Measurements from ENCODE around the gene PIEZO1. TPM values are rescaled to one million over a fixed set of nuclear protein-coding genes. Genes with fewer than 3 reads are reported as not detected.

The PIEZO1 gene
- total RNA-seq, 6 donors from 2014 or later = 107 to 535 (median 239) TPM

DNA sequence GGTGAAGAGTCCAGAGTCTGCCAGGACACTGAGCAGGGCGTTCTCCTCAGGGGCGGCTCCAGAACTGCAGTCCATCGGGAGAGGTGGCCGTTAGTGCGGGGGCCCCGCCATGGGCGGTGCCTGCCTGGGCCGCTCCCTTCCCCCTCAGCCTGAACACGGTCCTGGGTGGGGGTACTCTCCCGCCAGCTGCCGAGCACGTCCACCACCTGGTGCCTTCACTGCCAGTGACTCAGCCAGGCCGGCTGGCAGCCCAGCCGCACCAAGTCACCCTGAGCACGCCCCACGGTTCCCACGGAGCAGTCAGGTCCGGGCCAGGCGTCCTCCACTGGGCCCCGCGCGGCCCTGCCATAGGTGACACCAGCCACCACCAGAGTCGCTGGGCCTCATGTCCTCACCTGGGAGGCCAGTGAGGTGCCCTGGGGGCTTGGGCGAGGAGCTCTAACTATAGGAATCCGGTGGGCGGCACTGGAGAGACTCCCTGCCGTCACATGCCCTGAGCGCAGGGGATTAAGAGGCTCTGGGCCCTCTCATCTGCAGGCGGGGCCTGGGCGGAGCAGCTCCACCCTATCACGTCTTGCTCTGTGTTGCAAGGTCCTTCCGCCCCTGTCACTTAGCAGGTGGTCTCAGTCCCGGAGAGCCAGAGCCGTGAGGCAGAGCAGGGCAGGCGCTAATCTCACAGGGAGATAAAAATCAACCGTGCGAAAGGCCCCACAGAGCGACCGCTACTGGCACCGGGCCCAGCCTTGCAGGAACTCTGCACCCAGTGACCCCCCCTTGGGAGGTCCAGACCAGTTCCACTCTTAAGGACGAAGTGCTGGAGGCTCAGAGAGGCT lies 14.3 kb downstream of the PIEZO1 start:
- peak; percentile 41 to 76 for ATAC-seq (ENCODE audit: low FRiP score in 2 of 2)
- DNase-seq = peak; percentile 89
- Histone ChIP-seq H3K4me3 (peak overlapping the region in 3 of 4 donors; percentile 21 to 40 (median 34)), H3K9me3 (no peaks in the 10 kb centered on the region), H3K27ac (peak overlapping the region; percentile 76 to 86 (median 82)), H3K4me1 (peaks cover 89 to 95% (median 90%) of the 10 kb centered on the region in 4 donors), H3K36me3 (peaks cover 0 to 6% (median 0%) of the 10 kb centered on the region in 4 donors), H3K27me3 (no peaks in the 10 kb centered on the region)
- TF ChIP-seq POLR2A (IDR thresholded peaks at IDR 0.05) (peak in 1 of 4 donors; percentile 54), POLR2AphosphoS5 (IDR thresholded peaks at IDR 0.05) (peak; percentile 84), EP300 (IDR thresholded peaks at IDR 0.05) (peak in 1 of 4 donors; percentile 31)
- TF ChIP-seq, protein P1, sequence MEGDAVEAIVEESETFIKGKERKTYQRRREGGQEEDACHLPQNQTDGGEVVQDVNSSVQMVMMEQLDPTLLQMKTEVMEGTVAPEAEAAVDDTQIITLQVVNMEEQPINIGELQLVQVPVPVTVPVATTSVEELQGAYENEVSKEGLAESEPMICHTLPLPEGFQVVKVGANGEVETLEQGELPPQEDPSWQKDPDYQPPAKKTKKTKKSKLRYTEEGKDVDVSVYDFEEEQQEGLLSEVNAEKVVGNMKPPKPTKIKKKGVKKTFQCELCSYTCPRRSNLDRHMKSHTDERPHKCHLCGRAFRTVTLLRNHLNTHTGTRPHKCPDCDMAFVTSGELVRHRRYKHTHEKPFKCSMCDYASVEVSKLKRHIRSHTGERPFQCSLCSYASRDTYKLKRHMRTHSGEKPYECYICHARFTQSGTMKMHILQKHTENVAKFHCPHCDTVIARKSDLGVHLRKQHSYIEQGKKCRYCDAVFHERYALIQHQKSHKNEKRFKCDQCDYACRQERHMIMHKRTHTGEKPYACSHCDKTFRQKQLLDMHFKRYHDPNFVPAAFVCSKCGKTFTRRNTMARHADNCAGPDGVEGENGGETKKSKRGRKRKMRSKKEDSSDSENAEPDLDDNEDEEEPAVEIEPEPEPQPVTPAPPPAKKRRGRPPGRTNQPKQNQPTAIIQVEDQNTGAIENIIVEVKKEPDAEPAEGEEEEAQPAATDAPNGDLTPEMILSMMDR (IDR thresholded peaks at IDR 0.05) = peak in 1 of 6 experiments; percentile 14
- WGBS, 2 donors = 18 to 24% methylated on average over 7 to 30 of the region's 41 CpGs

DNA sequence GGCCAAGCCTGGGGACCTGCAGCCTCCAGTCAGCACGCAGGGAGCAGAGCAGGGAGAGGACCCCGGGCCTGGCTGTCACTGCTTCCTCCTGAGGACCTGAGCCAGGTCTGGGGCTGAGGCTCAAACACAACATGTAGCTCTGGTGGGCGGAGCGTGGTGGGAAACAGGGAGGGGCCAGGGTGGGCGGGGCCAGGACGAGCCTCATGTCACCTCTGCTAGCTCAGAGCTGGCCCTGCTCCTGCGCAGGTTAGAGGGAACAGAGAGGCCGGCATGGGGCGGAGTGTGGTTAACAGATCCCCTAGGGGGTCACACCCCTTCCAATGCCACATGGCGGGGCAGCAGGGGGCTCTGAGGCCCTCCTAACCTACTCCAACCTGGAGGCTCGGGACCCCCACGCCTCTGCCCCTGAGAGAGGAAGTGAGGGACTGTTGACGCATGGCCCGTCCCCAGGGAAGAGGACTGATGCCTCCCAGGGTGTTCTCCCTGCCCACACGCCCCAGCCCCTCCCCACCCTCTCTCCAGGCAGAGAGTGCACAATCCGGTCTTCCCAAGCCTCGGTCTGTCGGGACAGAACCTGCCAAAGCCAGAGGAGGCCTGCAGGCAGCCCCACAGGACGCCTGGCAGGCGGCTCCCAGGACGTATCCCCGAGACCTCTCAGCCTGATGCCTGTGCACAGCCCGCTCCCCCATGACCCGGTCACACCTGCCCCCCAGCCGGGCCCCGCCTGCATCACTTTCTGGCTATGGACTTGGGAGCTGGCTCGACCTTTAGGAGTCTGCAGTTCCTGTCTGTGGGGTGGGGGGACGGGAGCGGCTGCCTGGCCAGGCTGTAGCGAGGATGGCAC lies 15.2 kb downstream of the PIEZO1 start:
- DNase-seq (peak; percentile 82), ATAC-seq (ENCODE audit: low FRiP score in 2 of 2) (peak in 1 of 2 donors; percentile 70)
- WGBS, 2 donors = 17 to 38% methylated on average over 2 to 21 of the region's 30 CpGs
- no peaks in the 10 kb centered on the region for H3K9me3 ChIP-seq
- H3K4me1 ChIP-seq = peaks cover 92 to 96% (median 93%) of the 10 kb centered on the region in 4 donors
- peaks cover 0 to 6% (median 0%) of the 10 kb centered on the region in 4 donors for H3K36me3 ChIP-seq
- H3K27ac ChIP-seq = peak overlapping the region; percentile 76 to 86 (median 82)
- H3K27me3 ChIP-seq = no peaks in the 10 kb centered on the region
- TF ChIP-seq POLR2AphosphoS5 (IDR thresholded peaks at IDR 0.05) = peak in 1 of 2 donors; percentile 54
- TF ChIP-seq EP300 (IDR thresholded peaks at IDR 0.05) = no peak
- H3K4me3 ChIP-seq = peak overlapping the region in 3 of 4 donors; percentile 21 to 40 (median 34)

DNA sequence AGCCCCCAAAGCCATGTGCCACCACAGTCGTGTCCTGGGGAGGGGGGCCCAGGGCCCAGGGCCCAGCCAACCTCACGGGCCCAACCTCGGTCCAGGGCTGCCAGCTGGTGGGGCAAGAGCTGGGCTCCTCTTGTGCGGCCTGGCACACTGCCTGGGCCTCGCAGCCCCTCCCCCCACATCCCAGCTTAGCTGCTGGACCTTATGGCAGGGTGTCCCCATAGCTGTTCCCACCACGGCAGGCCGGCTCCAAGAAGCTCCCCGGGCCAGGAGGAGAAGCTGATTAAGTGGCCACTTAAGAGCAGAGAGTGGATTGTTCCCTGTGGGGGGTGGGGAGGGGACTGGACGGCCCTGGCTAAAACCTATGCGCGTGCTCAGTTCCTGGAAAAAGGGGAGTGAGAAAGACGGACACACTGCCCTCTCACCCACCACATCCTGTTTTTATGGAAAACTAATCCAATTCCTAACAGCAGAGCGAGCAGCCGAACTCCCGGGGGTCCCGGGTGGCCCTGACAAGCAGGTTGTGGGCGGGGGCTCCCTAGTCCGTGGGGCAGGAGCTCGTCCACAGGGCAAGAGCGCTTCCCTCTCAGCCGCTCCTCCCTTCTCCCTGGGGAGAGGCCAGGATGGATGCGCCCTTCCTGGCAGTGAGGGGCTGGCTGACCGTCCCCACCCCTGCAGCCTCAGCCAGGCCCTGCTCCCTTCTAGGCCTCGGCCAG lies 16.8 kb downstream of the PIEZO1 start:
- Histone ChIP-seq H3K36me3 (peaks cover 0 to 16% (median 0%) of the 10 kb centered on the region in 4 donors), H3K27ac (peak overlapping the region; percentile 71 to 86 (median 82)), H3K4me1 (peaks cover 85 to 96% (median 92%) of the 10 kb centered on the region in 4 donors), H3K27me3 (no peaks in the 10 kb centered on the region), H3K4me3 (peak overlapping the region in 2 of 4 donors; percentile 8 to 23), H3K9me3 (no peaks in the 10 kb centered on the region)
- TF ChIP-seq POLR2AphosphoS5 (IDR thresholded peaks at IDR 0.05) (peak; percentile 51 to 57), POLR2A (IDR thresholded peaks at IDR 0.05) (no peak), EP300 (IDR thresholded peaks at IDR 0.05) (peak in 1 of 4 donors; percentile 27)
- TF ChIP-seq, protein P1 (IDR thresholded peaks at IDR 0.05) = no peak
- peak; percentile 91 to 95 for DNase-seq
- peak; percentile 9 to 62 for ATAC-seq (ENCODE audit: low FRiP score in 2 of 2)
- whole genome bisulfite sequencing, 2 donors = 29% methylated on average over 11 to 21 of the region's 24 CpGs

DNA sequence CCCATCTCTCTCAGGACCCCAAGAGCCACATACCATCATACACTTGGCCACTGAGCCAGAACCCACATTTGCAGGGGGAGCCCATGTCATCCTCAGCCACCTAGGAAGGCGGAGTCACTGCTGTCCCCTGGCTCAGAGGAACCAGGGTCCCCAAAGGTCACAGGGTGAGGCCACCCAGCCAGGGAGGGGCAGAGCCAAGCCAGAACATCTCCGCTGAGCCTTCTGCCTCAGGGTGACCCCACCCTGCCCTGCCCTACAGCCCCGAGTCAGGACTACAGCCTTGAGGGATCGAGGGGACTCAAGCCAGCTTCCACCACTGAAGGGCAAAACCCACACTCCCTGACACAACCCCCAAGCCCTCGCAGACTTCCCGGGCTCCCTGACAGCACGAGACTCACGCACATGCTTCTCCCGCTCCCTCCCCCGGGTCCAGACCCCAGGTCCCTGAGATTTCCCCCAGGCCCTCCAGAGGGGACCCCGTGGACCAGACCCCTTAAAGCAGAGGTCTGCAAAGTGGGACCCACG lies 17.4 kb downstream of the PIEZO1 start:
- Histone ChIP-seq H3K36me3 (peaks cover 0 to 22% (median 0%) of the 10 kb centered on the region in 4 donors), H3K27me3 (no peaks in the 10 kb centered on the region), H3K4me1 (peaks cover 85 to 96% (median 92%) of the 10 kb centered on the region in 4 donors), H3K27ac (peak overlapping the region; percentile 71 to 86 (median 82)), H3K9me3 (no peaks in the 10 kb centered on the region), H3K4me3 (no peak overlapping the region)
- ATAC-seq (ENCODE audit: low FRiP score in 2 of 2) = no peak
- DNase-seq = no peak
- 60 to 78% methylated on average over 7 to 11 of the region's 12 CpGs for WGBS, 2 donors
- TF ChIP-seq EP300 (IDR thresholded peaks at IDR 0.05) (no peak), POLR2AphosphoS5 (IDR thresholded peaks at IDR 0.05) (no peak), POLR2A (IDR thresholded peaks at IDR 0.05) (no peak)
- TF ChIP-seq, protein P1 (IDR thresholded peaks at IDR 0.05) = no peak
